Kidney (tissue), 14 donors: ENCODE measurements around the gene NECTIN1. TPM values are rescaled to one million over a fixed set of nuclear protein-coding genes. Genes with fewer than 3 reads are reported as not detected.

ENCODE experiments used
- DNase-seq, 5 donors: peaks; one replicate each; pipeline ENCODE4 v3.0.0-alpha.2; 2013 to 2020
- FAIRE-seq: peaks from 2 replicates; lab custom pipeline; 2012; peaks lifted over from hg19 to GRCh38; lab: Jason Lieb, UNC
- H3K27ac ChIP-seq, 2 donors: one replicate each; pipeline ENCODE4 v1.7.0; 2013; ENCODE audit warnings: low read depth in 2 of 2, low read length in 2 of 2, inconsistent platforms in 1 of 2
- H3K27me3 ChIP-seq: one replicate; pipeline ENCODE4 v1.7.1; 2013; ENCODE audit warnings: low read length, inconsistent platforms; ENCODE audit not compliant: control insufficient read depth, insufficient read depth
- H3K36me3 ChIP-seq, 3 donors: one replicate each; pipeline versions ENCODE4 v1.7.0 to v1.7.1; 2013; ENCODE audit warnings: low read length in 3 of 3, control low read depth in 1 of 3, inconsistent platforms in 1 of 3; ENCODE audit not compliant: insufficient read depth in 3 of 3, control insufficient read depth in 2 of 3
- H3K4me1 ChIP-seq, 3 donors: one replicate each; pipeline versions ENCODE4 v1.7.0 to v1.7.1; 2013; ENCODE audit warnings: low read length in 3 of 3, inconsistent platforms in 1 of 3, low read depth in 1 of 3; ENCODE audit not compliant: control insufficient read depth in 2 of 3, insufficient read depth in 2 of 3
- H3K4me3 ChIP-seq, 3 donors: one replicate each; pipeline versions ENCODE4 v1.7.0 to v1.8.1; 2013; ENCODE audit warnings: low read length in 3 of 3, control low read depth in 1 of 3, inconsistent platforms in 1 of 3
- H3K9ac ChIP-seq, 3 donors: one replicate each; pipeline versions ENCODE4 v1.7.0 to v1.7.1; 2013; ENCODE audit warnings: low read length in 3 of 3, control low read depth in 1 of 3, inconsistent platforms in 1 of 3
- H3K9me3 ChIP-seq, 3 donors: one replicate each; pipeline versions ENCODE4 v1.7.0 to v1.7.1; 2013; ENCODE audit warnings: low read length in 3 of 3, control low read depth in 1 of 3, inconsistent platforms in 1 of 3; ENCODE audit not compliant: control insufficient read depth in 2 of 3, insufficient read depth in 1 of 3
- intact Hi-C: fragments of 100-400 bp; cut with DNase I; formaldehyde crosslinking; loops from one replicate; pipeline ENCODE4 v1.11.1; 2022
- polyA plus RNA-seq: library from polyadenylated mRNA; stranded (reverse); fragments of 350-450 nt; fragmentation: Illumina TruSeq; extraction: RNeasy Lipid Tissue Mini Kit (QIAGEN cat#74804); gene quantifications from one replicate; pipeline ENCODE4 v1.2.3, GENCODE V29; 2014; ENCODE audit warnings: low read depth, low replicate concordance; ENCODE audit not compliant: insufficient read depth
- total RNA-seq: library from RNA; stranded (reverse); fragmentation: NEBNext Ultra II Directional; extraction: Animal tissue kit (Norgen Biotek cat#: 25700); gene quantifications from one replicate; pipeline ENCODE4 v1.2.1, GENCODE V29; 2021
- TF ChIP-seq, protein P1 (sequence below): IDR thresholded peaks from 3 replicates; pipeline ENCODE4 v1.5.1; 2012; ENCODE audit warnings: mild to moderate bottlenecking, moderate library complexity, borderline replicate concordance; ENCODE audit not compliant: insufficient read depth; ENCODE audit errors: extremely low read depth
- donor health status: control.
- donor health status: control.
- donor health status: control.
- donor health status: control.
- donor health status: control.
- donor health status: DM: yes; HTN: yes; CAD: no.
- donor health status: Normal renal cell carcinoma (clear cell type).

NECTIN1 gene
- total and polyA plus RNA-seq, 2 donors from 2014 or later = 6.0 to 13.2 TPM

DNA sequence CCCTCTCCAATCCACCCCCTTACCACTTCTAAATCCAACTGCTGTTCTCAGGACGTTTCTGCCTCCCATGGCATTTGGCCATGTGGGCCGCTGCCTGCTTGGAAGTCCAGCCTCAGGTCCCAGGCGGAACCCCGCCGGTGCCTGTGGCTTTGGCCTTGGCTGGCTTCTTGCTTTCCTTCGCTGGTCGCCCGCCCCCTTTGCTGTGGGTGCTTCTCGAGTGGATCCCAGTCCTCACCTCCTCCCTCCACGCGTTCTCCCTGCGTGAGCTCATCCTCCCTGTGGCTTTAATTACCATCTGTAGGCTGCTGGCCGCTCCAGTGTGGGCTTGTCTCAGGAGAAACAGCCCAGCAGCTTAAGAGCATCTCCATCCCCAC is 111.7 kb downstream of the NECTIN1 start:
- DNase-seq (no peak), FAIRE-seq (no peak)
- Histone ChIP-seq H3K9me3 (no peaks in the 10 kb centered on the region), H3K9ac (no peak overlapping the region), H3K27ac (no peak overlapping the region), H3K36me3 (no peaks in the 10 kb centered on the region), H3K27me3 (no peaks in the 10 kb centered on the region), H3K4me1 (no peaks in the 10 kb centered on the region), H3K4me3 (no peak overlapping the region)
- TF ChIP-seq, protein P1, sequence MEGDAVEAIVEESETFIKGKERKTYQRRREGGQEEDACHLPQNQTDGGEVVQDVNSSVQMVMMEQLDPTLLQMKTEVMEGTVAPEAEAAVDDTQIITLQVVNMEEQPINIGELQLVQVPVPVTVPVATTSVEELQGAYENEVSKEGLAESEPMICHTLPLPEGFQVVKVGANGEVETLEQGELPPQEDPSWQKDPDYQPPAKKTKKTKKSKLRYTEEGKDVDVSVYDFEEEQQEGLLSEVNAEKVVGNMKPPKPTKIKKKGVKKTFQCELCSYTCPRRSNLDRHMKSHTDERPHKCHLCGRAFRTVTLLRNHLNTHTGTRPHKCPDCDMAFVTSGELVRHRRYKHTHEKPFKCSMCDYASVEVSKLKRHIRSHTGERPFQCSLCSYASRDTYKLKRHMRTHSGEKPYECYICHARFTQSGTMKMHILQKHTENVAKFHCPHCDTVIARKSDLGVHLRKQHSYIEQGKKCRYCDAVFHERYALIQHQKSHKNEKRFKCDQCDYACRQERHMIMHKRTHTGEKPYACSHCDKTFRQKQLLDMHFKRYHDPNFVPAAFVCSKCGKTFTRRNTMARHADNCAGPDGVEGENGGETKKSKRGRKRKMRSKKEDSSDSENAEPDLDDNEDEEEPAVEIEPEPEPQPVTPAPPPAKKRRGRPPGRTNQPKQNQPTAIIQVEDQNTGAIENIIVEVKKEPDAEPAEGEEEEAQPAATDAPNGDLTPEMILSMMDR = no peak
- intact Hi-C loops = no loop called here

DNA sequence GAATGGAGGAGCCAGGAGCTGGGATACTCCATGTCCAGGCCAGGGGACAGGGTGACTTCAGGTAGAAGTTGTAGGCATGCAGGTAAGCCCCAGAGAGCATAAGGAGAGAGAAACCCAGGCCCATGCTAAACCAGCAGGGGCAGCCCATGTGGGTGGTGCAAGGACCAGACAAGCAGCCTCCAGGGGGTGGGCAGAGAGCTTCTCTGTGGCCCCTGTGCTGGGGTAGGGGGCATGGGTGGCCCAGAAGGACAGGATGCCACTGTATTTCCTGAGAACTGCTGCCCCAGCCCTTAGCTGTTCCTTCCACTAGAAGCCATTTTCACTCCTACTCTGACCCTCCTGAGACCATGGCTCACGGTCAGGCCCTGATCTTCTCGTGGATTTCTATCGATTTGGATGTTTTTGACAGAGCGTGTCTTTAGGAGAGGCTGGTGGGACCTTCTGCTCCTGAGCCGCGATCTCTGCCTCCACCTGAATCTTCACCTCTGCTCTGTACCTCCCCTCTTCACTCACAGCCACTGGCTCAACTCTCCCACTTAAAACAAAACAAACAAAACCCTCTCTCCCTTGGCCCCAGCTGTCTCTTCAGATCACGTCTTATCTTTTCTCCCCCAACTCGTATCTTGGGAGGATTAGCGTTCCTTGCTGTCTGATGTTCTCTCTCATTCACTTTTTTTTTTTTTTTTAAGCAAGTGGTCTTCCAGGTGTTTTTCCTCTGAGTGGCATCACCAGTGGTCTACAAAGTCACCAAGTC is 112.2 kb downstream of the NECTIN1 start:
- Histone ChIP-seq H3K9ac (no peak overlapping the region), H3K27me3 (no peaks in the 10 kb centered on the region), H3K9me3 (no peaks in the 10 kb centered on the region), H3K4me1 (no peaks in the 10 kb centered on the region), H3K27ac (no peak overlapping the region), H3K36me3 (no peaks in the 10 kb centered on the region), H3K4me3 (no peak overlapping the region)
- TF ChIP-seq, protein P1 = no peak
- intact Hi-C loops = no loop called here
- FAIRE-seq (no peak), DNase-seq (no peak)

DNA sequence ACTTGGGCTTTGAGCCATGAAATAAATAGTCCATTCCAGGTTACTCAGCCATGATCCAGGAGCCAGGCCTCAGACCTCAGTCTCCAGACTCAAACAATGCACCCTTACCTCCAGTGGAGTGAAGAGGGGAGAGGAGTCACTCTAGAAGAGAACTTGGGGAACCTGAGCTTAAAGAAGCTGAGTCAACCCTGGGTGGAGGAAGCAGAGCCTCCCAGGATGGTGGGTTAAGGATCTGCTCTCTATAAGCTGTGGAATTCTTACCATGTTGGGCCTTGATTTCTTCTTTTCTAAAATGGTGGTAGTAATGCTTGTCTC is 113.2 kb downstream of the NECTIN1 start:
- intact Hi-C loops = no loop called here
- no peak overlapping the region for H3K27ac ChIP-seq

More for the DNA sequence above, 113.2 kb downstream of the NECTIN1 start:
- H3K9me3 ChIP-seq = no peaks in the 10 kb centered on the region
- TF ChIP-seq, protein P1 = no peak
- no peaks in the 10 kb centered on the region for H3K27me3 ChIP-seq
- H3K4me1 ChIP-seq = no peaks in the 10 kb centered on the region
- no peak for FAIRE-seq
- no peak for DNase-seq
- no peaks in the 10 kb centered on the region for H3K36me3 ChIP-seq
- H3K9ac ChIP-seq = no peak overlapping the region
- no peak overlapping the region for H3K4me3 ChIP-seq
